GM20000 (cell line): ENCODE data around the gene BCL7A.

Source experiments
- DNase-seq: peaks from one replicate; pipeline ENCODE4 v3.0.0; 2012; ENCODE audit warnings: low spot score
- TF ChIP-seq, protein P1 (sequence below): IDR thresholded peaks from 2 replicates; pipeline ENCODE4 v1.5.1; 2012; ENCODE audit warnings: mild to moderate bottlenecking, control low read depth; ENCODE audit errors: extremely low read depth, missing control alignments

BCL7A gene

GRCh38 chr12:122043476-122043875, 21.8 kb downstream of the BCL7A start:
- DNase-seq = no peak
- TF ChIP-seq, protein P1, sequence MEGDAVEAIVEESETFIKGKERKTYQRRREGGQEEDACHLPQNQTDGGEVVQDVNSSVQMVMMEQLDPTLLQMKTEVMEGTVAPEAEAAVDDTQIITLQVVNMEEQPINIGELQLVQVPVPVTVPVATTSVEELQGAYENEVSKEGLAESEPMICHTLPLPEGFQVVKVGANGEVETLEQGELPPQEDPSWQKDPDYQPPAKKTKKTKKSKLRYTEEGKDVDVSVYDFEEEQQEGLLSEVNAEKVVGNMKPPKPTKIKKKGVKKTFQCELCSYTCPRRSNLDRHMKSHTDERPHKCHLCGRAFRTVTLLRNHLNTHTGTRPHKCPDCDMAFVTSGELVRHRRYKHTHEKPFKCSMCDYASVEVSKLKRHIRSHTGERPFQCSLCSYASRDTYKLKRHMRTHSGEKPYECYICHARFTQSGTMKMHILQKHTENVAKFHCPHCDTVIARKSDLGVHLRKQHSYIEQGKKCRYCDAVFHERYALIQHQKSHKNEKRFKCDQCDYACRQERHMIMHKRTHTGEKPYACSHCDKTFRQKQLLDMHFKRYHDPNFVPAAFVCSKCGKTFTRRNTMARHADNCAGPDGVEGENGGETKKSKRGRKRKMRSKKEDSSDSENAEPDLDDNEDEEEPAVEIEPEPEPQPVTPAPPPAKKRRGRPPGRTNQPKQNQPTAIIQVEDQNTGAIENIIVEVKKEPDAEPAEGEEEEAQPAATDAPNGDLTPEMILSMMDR = no peak

GRCh38 chr12:122045262-122045661, 23.6 kb downstream of the BCL7A start:
- TF ChIP-seq, protein P1 = no peak
- no peak for DNase-seq

- TF ChIP-seq, protein P1 = no peak
- DNase-seq = no peak
Observed at GRCh38 chr12:122046145-122046544, 24.5 kb downstream of the BCL7A start.

GRCh38 chr12:122048151-122048550, 26.5 kb downstream of the BCL7A start:
- TF ChIP-seq, protein P1 = no peak
- DNase-seq = no peak

DNA sequence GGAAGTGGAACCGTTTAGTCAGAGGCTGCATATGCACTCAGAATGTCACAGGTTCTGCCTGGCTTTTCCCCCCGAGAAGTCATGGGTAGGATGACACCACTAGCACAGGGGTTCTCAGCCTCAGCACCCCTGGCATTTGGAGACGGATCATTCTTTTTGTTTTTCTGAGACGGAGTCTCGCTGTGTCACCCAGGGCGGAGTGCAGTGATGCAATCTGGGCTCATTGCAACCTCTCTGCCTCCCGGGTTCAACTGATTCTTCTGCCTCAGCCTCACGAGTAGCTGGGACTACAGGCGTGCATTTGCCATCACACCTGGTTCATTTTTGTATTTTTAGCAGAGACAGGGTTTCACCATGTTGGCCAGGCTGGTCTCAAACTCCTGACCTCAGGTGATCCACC, 28.1 kb downstream of the BCL7A start:
- DNase-seq = no peak
- TF ChIP-seq, protein P1 = no peak

DNA sequence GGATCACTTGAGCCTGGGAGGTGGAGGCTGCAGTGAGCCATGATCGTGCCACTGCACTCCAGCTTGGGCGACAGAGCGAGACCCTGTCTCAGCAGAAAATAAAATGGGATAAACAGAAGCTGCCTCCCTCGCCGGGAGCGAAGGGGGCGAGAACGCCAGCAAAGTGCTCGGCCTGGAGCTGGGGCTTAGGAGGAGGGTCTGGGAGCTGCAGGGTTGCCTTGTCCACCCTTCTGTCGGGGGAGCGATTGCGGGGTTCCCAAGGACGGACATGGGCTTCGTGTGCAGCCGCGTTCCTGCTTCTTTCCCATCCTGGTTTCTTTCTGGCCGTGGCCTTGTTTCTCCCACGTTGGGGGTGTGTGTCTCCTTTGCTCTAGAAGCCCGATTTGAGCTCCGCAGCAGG, 29.0 kb downstream of the BCL7A start:
- TF ChIP-seq, protein P1 = no peak
- DNase-seq = no peak

DNA sequence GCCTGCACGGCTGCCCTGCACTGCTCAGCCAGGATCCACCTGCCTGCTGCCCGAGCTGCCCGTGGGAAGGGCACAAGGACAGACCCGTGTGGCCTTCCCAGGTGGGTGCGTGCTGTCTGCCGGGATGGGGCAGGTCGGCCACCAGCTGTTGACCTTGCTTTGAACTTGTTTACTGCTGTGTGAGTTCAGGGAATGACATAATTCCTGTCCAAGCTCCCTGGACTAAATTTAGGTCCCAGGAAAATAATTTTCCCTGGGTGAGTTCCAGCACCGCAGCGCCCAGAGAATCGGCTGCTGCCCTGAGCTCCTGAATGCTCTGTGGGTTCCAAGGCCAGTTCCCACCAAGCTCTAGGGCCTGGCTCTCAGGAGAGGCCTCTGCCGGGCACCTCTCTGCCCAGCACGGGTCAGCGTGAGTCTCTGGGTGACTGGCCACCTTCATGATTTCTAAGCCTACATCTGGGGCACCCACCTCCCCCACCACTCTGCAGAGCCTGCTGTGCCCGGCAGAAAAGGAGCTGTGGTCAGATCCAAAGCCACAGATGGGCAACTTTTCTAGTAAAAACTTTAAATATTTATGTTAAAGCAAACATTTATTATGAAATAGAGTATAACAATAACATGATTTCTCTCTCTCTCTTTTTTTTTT, 29.7 kb downstream of the BCL7A start:
- TF ChIP-seq, protein P1 = no peak

More for the DNA sequence above, 29.7 kb downstream of the BCL7A start:
- DNase-seq = no peak
